IPS DF 6.9 (cell line): ENCODE data around the gene CCDC40.
"Not testable (repeated sequence)": the region's sequence is repeated elsewhere in the genome, so short reads cannot be mapped to it uniquely, and the experiment has no call there.

Experiments used
- DNase-seq: peaks from one replicate; pipeline ENCODE4 v3.0.0-alpha.2; 2013; ENCODE audit warnings: low read depth, low spot score
- H3K27ac ChIP-seq: one replicate; pipeline ENCODE4 v1.5.1; 2013; ENCODE audit warnings: low read length, control low read depth
- H3K27me3 ChIP-seq: 2 replicates; pipeline ENCODE4 v1.6.1; 2013; ENCODE audit warnings: mild to moderate bottlenecking, low read length; ENCODE audit not compliant: control insufficient read depth, insufficient read depth
- H3K36me3 ChIP-seq: 2 replicates; pipeline ENCODE4 v1.6.1; 2013; ENCODE audit warnings: low read length; ENCODE audit not compliant: control insufficient read depth, insufficient read depth
- H3K4me1 ChIP-seq: 2 replicates; pipeline ENCODE4 v1.6.1; 2013; ENCODE audit warnings: low read length; ENCODE audit not compliant: control insufficient read depth, insufficient read depth
- H3K4me3 ChIP-seq: 2 replicates; pipeline ENCODE4 v1.5.1; 2013; ENCODE audit warnings: mild to moderate bottlenecking, low read length
- H3K9me3 ChIP-seq: 2 replicates; pipeline ENCODE4 v1.6.1; 2013; ENCODE audit warnings: low read length, inconsistent platforms; ENCODE audit not compliant: control insufficient read depth, insufficient read depth
- WGBS: extraction: QIAGEN DNeasy Blood & Tissue Kit; methylation state at CpG from one replicate; pipeline ENCODE4 v1.1.7; 2013; ENCODE audit warnings: mixed read lengths, missing lambda C conversion rate; ENCODE audit not compliant: insufficient read length, insufficient coverage; 5-methylcytosine and 5-hydroxymethylcytosine counted together

Gene CCDC40

DNA sequence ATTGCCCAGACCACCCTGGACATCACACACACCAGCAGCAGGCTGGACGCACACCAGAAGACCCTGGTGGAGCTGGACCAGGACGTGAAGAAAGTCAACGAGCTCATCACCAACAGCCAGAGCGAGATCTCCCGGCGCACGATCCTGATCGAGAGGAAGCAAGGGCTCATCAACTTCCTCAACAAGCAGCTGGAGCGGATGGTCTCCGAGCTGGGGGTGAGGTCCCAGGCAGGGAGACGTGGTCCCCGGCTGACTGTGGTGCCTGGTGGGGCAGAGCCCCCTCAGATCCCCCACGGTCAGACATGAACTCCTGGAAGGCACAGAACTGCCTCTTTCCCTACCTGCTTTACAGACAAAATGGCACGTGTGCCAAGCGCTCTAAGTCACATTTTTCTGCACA lies 48.3 kb downstream of the CCDC40 start:
- Histone ChIP-seq H3K4me1 (0 out of 2 replicates have a peak, but pooled peaks cover 3% of the 10 kb centered on the region), H3K27me3 (no peaks in the 10 kb centered on the region), H3K4me3 (no peak overlapping the region), H3K27ac (no peak overlapping the region), H3K9me3 (no peaks in the 10 kb centered on the region), H3K36me3 (no peaks in the 10 kb centered on the region)
- WGBS = no CpG with 5 or more reads among the region's 15 CpGs
- DNase-seq = no peak

DNA sequence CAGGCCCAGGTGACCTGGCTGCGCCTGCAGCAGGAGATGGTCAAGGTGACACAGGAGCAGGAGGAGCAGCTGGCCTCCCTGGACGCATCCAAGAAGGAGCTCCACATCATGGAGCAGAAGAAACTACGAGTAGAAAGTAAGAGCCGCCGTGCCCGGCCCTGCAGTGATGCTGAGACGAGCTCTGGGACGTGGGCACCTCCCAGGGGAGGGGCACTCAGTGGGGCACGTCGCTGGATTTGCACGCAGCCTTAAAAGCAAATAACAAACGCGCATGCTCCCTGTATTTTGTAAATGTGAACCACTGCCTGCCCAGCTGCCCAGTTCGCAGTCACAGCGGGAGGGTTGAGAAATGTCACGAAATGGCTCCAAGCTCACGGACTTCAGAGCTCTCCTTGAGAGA lies 49.6 kb downstream of the CCDC40 start:
- Histone ChIP-seq H3K27me3 (no peaks in the 10 kb centered on the region), H3K36me3 (no peaks in the 10 kb centered on the region), H3K4me3 (no peak overlapping the region), H3K27ac (no peak overlapping the region), H3K4me1 (0 out of 2 replicates have a peak, but pooled peaks cover 3% of the 10 kb centered on the region), H3K9me3 (no peaks in the 10 kb centered on the region)
- no peak for DNase-seq
- no CpG with 5 or more reads among the region's 17 CpGs for WGBS

DNA sequence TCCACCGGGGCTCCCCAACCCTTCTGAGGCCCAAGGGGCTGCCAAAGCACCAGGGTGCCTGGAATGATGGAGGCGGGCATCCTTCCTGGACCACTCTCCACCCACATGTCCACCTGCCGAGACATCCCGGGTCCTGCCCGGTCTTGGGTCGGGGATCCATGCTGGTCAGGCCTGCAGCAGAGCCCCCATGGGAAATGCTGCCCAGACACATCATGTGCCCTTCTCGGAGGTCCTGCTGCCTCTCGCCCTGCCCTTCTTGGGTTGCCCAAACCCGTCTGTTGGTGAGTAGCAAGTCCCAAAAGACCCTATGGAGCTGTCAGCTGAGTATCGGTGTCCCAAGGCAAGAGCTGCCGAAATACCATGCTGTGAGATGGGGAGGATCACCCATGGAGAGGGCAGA lies 50.2 kb downstream of the CCDC40 start:
- Histone ChIP-seq H3K27ac (no peak overlapping the region), H3K36me3 (no peaks in the 10 kb centered on the region), H3K4me1 (0 out of 2 replicates have a peak, but pooled peaks cover 3% of the 10 kb centered on the region), H3K4me3 (no peak overlapping the region), H3K27me3 (no peaks in the 10 kb centered on the region), H3K9me3 (no peaks in the 10 kb centered on the region)
- no peak for DNase-seq
- no CpG with 5 or more reads among the region's 11 CpGs for WGBS

DNA sequence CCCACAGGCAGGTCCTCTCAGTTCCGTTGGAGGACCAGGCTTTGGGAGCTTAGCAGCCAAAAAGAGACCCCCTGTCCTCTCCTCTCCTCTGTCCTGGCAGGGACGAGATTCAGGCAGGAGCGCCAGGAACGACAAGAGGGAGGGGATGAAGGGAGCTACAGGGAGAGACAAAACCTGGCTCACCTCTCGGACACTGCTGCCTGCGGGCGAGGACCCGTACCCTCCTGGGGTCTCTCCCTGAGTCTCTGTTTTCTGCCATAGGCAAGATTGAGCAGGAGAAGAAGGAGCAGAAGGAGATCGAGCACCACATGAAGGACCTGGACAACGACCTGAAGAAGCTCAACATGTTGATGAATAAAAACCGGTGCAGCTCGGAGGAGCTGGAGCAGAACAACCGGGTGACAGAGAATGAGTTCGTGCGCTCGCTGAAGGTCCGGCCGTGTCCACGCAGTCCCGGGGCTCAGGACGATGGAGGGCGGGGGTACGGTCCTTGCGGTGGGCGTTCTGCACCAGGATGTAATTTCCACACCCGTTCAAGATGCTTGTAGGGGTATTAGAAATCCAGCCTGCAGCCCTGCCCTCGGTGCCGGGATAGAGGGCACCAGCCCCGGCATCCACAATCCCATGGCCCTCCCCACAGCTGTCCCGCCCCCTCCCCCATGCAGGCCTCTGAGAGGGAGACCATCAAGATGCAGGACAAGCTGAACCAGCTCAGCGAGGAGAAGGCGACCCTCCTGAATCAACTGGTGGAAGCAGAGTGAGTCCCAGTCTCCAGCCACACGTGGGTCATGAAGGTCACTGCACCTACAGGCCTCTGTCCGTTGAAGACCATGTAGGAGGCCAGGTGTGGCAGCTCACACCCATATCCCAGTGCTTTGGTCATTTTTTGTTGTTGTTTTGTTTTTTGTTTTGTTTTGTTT lies 51.2 kb downstream of the CCDC40 start:
- no peaks in the 10 kb centered on the region for H3K36me3 ChIP-seq
- H3K4me1 ChIP-seq = 0 out of 2 replicates have a peak, but pooled peaks cover 3% of the 10 kb centered on the region
- H3K27me3 ChIP-seq = no peaks in the 10 kb centered on the region
- no CpG with 5 or more reads among the region's 34 CpGs for WGBS
- H3K4me3 ChIP-seq = no peak overlapping the region
- no peak overlapping the region for H3K27ac ChIP-seq
- H3K9me3 ChIP-seq = no peaks in the 10 kb centered on the region
- DNase-seq = no peak

DNA sequence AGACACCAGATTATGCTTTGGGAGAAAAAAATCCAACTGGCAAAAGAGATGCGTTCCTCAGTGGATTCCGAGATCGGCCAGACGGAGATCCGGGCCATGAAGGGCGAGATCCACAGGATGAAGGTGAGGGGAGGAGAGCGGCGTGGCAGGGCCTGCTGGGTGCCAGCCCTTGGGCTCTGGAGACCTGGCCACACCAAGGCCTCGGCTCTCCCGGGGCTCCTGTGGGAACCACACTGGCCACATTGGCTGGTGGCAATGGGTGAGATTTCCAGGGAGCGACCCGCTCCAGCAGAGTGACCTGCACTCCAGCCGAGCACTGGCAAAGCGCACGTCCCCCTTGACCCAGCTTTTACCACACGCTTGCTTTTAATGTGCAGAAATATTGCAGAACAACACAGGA lies 53.3 kb downstream of the CCDC40 start:
- Histone ChIP-seq H3K4me3 (no peak overlapping the region), H3K36me3 (no peaks in the 10 kb centered on the region), H3K27me3 (no peaks in the 10 kb centered on the region), H3K9me3 (no peaks in the 10 kb centered on the region), H3K4me1 (no peaks in the 10 kb centered on the region), H3K27ac (no peak overlapping the region)
- no peak for DNase-seq
- no CpG with 5 or more reads among the region's 16 CpGs for WGBS

DNA sequence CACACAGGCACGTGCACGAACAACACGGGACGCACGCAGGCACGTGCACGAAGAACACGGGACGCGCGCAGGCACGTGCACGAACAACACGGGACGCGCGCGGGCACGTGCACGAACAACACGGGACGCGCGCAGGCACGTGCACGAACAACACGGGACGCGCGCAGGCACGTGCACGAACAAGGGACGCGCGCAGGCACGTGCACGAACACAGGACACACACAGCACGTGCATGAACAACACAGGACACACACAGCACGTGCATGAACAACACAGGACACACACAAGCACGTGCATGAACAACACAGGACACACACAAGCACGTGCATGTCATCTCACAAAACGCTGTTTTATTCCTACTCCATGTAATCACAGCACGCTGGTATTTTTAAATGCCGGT lies 53.7 kb downstream of the CCDC40 start:
- DNase-seq, H3K9me3 ChIP-seq, H3K4me3 ChIP-seq, H3K4me1 ChIP-seq, H3K36me3 ChIP-seq, H3K27me3 ChIP-seq, H3K27ac ChIP-seq: not testable (repeated sequence)
- no CpG with 5 or more reads among the region's 44 CpGs for WGBS

DNA sequence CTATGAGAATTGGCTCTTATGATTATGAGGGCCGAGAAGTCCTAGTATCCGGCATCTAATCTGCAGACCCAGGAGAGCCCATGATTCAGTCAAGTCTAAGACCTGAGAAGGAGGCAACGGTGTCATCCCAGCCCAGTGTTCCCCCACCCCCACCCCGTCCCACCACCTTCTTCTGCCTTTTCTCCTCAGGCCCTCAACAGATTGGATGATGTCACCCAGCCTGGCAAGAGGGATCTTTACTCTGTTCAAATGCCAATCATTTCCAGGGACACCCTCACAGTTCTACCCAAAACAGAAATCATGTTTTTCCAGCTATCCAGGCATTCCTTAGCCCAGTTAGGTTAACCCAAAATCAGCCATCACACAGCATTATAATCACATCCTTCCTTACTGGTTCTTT lies 54.9 kb downstream of the CCDC40 start:
- Histone ChIP-seq H3K36me3 (no peaks in the 10 kb centered on the region), H3K27ac (no peak overlapping the region), H3K4me3 (no peak overlapping the region), H3K27me3 (no peaks in the 10 kb centered on the region), H3K9me3 (no peaks in the 10 kb centered on the region), H3K4me1 (no peaks in the 10 kb centered on the region; the same call in 1 of the 2 replicates)
- WGBS = no CpG with 5 or more reads among the region's 4 CpGs
- no peak for DNase-seq

DNA sequence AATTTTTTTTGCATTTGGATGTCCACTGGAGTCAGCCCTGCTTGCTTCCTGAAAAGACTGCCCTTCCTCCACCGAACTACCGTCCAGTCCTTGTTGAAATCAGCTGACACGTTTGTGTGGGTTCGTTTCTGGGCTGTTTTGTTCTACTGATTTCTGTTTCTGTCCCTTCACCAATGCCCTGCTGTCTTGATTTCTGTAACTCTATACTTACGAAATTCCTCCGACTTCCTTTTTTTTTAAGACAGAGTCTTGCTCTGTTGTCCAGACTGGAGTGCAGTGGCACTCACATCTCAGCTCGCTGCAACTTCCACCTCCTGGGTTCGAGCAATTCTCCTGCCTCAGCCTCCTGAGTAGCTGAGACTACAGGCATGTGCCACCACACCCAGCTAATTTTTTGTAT lies 56.5 kb downstream of the CCDC40 start:
- Histone ChIP-seq H3K9me3 (no peaks in the 10 kb centered on the region), H3K27ac (no peak overlapping the region), H3K36me3 (no peaks in the 10 kb centered on the region), H3K27me3 (no peaks in the 10 kb centered on the region), H3K4me3 (no peak overlapping the region), H3K4me1 (no peaks in the 10 kb centered on the region; the same call in 1 of the 2 replicates)
- WGBS = no CpG with 5 or more reads among the region's 8 CpGs
- DNase-seq = no peak

DNA sequence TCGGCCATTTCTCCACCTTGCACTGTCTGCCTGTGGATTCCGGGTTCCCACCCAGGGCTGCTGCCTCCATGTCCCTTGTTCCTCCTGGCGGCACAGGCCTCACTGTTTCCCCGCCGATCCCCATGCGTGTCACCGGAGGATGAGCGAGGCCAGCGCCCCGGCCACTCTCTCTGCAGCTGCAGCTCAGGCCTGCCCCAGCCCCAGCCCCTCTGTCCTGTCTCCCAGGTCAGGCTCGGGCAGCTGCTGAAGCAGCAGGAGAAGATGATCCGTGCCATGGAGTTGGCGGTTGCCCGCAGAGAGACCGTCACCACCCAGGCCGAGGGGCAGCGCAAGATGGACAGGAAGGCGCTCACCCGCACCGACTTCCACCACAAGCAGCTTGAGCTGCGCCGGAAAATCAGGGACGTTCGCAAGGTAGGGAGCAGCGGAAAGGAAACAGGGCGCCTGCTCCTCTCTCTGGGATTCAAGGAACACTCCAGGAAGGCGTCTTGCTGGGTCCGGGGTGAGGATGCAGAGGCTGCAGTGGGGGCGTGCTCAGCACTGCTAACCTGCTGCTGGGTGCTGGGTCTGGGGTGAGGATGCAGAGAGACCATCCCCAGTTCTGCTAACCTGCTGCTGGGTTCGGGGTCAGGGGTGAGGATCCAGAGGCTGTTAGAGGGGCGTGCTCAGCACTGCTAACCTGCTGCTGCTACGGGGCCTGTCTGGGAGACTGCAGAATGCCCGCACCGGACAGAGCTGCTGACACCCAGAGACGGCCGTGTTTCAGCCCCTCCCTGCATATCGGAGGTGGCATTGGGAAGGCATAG lies 58.8 kb downstream of the CCDC40 start:
- WGBS = no CpG with 5 or more reads among the region's 37 CpGs
- Histone ChIP-seq H3K36me3 (no peaks in the 10 kb centered on the region), H3K27me3 (no peaks in the 10 kb centered on the region), H3K4me1 (no peaks in the 10 kb centered on the region; the same call in 1 of the 2 replicates), H3K27ac (no peak overlapping the region), H3K4me3 (no peak overlapping the region), H3K9me3 (no peaks in the 10 kb centered on the region)
- DNase-seq = no peak

DNA sequence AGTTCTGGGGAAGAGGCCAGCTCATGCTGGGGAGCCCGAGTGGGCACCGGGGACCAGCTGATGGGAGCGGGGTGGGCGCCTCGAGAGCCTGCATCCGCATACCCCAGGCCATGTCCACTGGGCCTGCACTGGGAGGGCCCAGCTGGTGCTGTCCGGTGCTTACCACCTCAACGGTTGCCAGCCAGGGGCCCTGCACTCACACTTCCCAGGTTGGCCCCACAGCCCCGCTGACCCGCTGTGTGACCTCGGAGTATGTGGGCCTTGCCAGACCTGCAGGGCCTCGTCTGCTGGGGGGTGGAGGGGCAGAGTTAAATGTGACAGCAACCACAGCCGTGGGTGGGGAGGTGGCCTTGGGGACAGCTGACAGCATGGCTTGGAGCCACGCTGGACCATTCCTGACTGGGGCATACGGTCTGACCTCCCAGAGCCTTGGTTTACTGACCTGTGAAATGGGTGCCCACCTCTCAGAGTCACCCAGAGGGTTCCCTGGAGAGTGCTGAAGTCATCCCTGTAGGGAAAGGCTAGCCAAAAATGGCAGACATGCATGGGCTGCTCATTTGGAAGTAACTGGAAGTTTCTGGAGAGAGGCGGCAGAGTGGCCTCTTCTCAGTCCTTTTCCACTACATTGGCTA lies 59.5 kb downstream of the CCDC40 start:
- no peak for DNase-seq
- no peaks in the 10 kb centered on the region; the same call in 1 of the 2 replicates for H3K4me1 ChIP-seq
- no peaks in the 10 kb centered on the region for H3K27me3 ChIP-seq
- H3K27ac ChIP-seq = no peak overlapping the region
- H3K4me3 ChIP-seq = no peak overlapping the region
- no peaks in the 10 kb centered on the region for H3K36me3 ChIP-seq
- WGBS = no CpG with 5 or more reads among the region's 16 CpGs
- H3K9me3 ChIP-seq = no peaks in the 10 kb centered on the region
